HK-2 (cell line): ENCODE results near the gene DKK3.

ENCODE experiments used
- DNase-seq: peaks from one replicate; pipeline ENCODE4 v3.0.0-alpha.2; 2018; ENCODE audit not compliant: unreplicated experiment

The DKK3 gene

GRCh38 chr11:12029738-12030363 is 21.4 kb upstream of the DKK3 start:
- DNase-seq: no peak

GRCh38 chr11:12029119-12029518 is 20.7 kb upstream of the DKK3 start:
- no peak for DNase-seq

DNA sequence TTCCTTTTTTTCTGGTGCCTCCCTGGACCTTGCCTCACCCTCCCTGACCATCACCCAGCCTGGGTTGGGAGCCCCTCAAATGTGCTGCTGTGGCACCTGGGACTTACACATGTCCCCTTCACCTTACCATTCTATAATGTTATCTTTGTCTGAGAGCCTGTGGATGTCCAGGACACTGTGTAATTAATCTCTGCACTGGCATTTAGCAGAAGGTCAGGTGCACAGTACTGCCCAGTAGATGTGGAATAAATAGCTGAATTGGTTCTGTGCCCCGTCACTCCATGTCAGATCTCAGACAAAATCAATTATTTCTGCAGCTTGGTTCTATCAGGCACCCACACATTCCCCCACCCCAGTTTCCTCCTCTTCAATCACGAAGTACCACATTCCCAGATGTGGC is 19.9 kb upstream of the DKK3 start:
- no peak for DNase-seq

- DNase-seq: no peak
Measured at GRCh38 chr11:12026331-12027211, 18.1 kb upstream of the DKK3 start.

DNA sequence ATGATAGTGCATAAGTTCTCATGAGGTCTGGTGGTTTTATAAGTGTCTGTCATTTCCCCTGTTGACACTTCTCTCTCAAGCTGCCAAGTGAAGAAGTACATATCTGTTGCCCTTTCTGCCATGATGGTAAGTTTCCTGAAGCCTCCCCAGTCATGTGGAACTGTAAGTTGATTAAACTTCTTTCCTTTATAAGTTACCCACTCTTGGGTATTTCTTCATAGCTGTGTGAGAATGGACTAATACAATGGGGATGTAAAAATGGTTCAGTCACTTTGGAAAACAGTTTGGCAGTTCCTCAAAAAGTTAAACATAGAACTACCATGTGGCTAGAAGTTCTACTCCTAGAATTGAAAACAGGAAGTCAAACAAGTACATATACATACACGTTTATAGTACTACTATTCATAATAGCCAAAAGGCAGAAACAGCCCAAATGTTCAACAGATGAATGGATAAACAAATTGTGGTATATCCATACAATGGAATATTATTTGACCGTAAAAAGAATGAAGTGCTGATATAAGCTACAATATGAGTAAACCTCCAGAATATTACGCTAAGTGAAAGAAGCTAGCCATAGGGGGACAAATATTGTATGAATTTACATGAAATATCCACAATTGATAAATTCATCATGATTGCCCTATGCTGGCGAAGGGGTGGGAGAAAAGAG is 16.0 kb upstream of the DKK3 start:
- DNase-seq: no peak

GRCh38 chr11:12023015-12023414 is 14.6 kb upstream of the DKK3 start:
- no peak for DNase-seq

DNA sequence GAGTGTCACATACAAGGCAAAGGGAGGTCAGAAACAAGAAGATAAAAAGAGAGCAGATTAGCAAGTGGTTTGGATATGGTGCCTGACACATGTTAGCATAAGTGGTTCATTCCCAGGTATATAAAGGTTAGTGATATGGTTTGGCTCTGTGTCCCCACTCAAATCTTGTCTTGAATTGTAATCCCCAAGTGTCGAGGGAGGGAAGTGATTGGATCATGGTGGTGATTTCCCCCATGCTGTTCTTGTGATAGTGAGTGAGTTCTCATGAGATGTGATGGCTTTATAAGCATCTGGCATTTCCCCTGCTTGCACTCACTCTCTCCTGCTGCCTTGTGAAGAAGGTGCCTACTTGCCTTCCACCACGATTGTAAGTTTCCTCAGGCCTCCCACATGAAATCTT is 12.1 kb upstream of the DKK3 start:
- DNase-seq: no peak

GRCh38 chr11:12019866-12020416 is 11.5 kb upstream of the DKK3 start:
- DNase-seq: no peak

DNA sequence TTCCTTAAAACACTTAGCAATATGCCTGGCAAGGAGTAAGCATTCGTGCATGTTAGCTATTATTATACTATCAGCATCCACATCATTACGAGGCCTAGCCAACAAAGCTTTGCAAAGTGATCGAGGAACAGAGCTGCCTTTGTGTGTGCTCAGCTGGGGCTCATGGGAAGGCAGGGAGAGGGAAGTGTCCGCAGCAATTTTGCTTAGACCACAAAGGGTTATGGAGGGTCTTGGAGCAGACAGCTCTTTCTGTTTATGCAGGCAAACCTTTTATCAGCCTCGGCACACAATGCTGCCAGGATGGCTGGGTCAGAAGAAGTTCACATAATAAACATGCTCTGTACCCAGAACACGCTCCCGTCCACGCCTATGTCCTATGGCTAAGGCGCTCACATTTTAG is 10.9 kb upstream of the DKK3 start:
- no peak for DNase-seq

DNA sequence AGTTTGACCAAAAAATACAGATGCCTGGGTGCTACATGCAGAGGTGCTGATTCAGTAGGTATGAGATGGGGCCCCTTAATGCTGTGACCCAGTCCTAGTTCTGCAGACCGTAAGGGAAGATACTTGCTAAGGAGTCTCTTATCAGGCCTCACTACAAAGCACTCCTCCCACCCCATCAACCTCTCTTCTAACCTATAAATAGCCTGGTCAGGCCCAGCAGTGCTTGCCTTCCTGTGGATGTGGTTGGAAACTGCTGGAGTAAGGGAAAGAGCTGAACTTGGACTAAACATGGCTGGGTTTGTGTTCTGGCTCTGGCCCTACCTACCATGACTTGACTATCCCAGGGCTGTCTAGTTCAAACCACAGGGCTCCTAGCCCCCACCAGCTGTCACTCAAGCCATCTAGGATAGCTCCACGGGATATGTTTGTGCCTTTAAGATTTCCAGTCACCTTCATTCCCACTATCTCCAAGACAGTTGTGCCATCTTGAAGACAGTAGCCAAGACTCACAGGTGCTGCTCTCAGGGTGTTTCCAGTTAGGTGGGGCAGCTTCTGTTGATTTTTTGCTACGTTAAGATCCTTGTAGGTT is 9.5 kb upstream of the DKK3 start:
- no peak for DNase-seq

GRCh38 chr11:12017243-12017678 is 8.8 kb upstream of the DKK3 start:
- no peak for DNase-seq

DNA sequence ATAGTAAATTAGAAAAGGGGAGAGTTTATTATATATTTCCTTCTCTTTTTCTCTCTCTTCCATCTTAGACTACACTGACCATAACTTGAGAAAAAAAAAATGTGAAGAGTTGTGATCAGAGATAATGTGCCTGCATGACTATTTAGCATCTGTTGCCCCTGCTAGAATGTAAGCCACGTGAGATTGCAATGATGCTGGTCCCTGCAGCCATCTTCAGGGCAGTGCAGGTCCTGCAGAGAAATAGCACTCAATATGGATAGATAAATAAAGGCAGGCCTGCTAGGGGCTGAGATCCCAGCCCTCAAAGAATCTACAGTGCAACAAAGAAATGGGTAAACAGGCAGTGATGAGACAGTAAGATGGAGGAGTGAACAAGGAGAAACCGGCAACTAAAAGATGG is 7.8 kb upstream of the DKK3 start:
- DNase-seq: no peak

DNA sequence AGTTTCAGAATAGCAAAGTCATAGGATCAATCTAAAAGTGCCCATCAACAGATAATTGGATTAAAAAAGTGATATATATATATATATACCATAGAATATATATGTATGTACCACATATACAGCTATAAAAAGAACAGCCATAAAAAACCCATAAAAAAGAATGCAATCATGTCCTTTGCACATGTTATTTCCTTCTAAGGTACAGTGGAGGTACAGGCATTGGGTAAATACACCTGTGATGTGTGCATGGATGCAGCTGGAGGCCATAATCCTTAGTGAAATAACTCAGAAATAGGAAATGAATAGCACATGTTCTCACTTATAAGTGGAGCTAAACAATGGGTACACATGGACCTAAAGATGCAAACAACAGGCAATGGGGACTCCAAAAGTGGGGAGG is 7.1 kb upstream of the DKK3 start:
- no peak for DNase-seq

DNA sequence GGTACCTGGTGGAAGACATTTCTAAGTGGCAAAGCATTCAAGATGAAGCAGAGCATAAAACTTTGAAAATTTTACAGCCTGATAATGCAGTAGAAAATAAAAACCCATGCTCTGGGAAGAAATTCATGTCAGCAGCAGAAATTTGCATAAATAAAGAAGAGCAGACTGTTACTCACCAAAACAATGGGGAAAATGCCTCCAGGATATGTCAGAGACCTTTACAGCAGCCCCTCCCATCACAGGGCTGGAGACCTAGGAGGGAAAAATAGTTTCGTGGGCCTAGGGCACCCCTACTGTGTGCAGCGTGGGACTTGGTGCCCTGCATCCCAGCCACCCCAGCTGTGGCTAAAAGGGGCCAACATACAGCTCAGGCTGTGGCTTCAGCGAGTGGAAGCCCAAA is 5.4 kb upstream of the DKK3 start:
- no peak for DNase-seq

DNA sequence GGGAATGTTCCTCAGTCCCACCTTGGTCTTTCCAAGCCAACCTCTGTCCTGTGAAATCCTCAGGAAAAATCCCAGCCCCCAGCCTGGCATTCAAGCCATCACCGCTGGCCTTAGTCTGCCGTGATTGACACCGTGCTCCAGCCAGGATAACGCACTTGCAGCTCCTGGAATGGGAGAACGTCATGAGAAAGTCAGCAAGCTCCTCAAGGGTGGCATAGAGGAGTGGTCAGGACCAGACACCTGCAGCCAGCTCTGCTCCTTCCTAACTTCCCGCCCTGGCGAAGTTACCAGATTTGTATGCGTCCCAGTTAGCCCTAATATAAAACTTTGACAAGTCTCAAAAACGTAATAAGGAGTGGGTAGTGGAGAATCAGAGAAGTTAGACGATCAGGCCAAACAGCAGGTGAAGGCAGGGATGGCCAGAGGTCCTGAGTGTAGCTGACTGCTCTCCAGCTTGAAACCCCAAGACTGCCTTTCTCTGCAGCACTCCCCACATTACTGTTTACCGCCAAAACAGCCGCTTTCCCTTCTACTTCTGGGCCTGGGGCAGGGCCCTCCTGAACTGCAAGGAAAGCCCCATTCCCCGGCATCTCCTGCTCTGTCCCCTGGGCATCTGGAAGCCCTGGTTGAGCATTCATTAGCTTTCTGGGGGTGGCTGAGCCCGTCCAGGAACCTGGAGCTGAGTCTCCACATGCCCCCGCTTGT is 1.3 kb upstream of the DKK3 start:
- no peak for DNase-seq

GRCh38 chr11:12008790-12009616 is 577 bp upstream of the DKK3 start:
- DNase-seq: no peak

DNA sequence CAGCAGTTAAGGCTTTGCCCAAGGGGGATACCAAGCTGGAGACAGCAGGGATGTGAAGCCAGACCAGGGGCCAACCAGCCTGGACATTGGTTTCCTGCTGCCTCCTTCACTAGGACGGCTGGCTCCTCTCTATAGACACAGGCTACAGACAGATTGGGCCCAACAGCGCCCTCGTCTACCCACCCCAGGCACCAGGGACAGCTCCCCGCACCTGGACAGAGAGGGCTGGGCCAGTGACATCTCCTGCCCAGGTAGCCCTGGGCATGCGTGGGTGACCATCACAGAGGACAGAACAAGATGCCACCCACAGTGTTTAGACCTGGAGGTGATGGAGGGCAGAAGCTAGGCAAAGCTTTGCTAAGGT is 1.2 kb downstream of the DKK3 start:
- DNase-seq: no peak

- no peak for DNase-seq
Measured at GRCh38 chr11:12006552-12007229, 1.7 kb downstream of the DKK3 start.

DNA sequence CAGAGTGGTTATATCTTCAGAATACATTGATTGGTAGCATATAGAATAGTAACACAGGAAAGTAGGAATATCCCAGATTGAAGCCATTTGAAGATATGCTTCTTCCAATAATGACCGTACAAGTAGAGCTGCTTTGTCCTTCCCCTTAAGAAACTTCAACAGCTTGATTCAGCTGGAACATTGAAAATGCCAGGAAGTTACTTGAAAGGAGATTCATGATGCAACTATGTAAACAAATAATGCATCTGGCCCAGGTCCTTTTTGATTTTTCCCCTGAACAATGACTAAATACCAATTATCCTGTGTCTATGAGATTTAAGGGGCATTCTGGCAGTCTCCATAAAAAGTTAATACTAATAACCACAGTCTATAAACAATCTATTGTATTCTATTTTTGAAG is 3.0 kb downstream of the DKK3 start:
- DNase-seq: no peak

DNA sequence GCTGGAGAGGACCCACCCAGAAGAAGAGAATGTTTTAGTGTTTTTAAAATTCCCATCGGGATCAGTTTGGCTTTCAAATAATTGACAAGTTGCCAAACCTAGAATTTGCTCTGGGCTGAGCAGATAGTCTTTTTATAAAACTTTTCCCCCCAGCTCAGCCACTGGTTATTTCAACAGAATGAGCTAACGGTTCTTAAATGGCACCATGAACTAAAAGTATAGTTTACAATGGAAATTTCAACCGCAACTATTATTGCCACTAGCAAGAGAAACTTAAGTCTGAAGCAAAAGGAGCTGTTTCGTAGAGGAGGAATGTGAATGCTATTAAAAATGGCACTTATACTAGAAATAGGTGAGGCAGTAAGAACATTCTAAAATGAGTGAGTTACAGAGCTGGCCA is 3.4 kb downstream of the DKK3 start:
- DNase-seq: no peak
